GM12878 (cell line): Measurements from ENCODE around the gene ANKRD1. TPM values are rescaled to one million over a fixed set of nuclear protein-coding genes. Genes with fewer than 3 reads are reported as not detected.

Experiments used
- ATAC-seq: fragments of 200-7000 bp; cut with Tn5 transposase; 3 replicates; pipeline ENCODE4 v1.9.1; 2020; ENCODE audit warnings: mild to moderate bottlenecking, moderate library complexity
- BruUV-seq: library from RNA; stranded (reverse); fragments of 400-500 nt; replicated peaks from 2 replicates; lab custom pipeline; 2021; lab: Mats Ljungman, UMichigan
- CTCF ChIA-PET: fragments of 300-600 bp; sonication (Branson Sonifier 250); formaldehyde crosslinking; extraction: SDS; loops from one replicate; lab custom pipeline; 2021; ENCODE audit warnings: inconsistent platforms; lab: Yijun Ruan, JAX
- POLR2A ChIA-PET: fragments of 350-600 bp; formaldehyde crosslinking; extraction: SDS; loops from one replicate; lab custom pipeline; 2021; ENCODE audit warnings: inconsistent platforms; lab: Charles Lee
- RAD21 ChIA-PET: fragments of 300-600 bp; sonication (Branson Sonifier 250); formaldehyde crosslinking; loops from one replicate; lab custom pipeline; 2023; ENCODE audit warnings: antibody characterized with exemption; ENCODE audit not compliant: unreplicated experiment; lab: Charles Lee
- SMC1A ChIA-PET: fragments of 300-600 bp; sonication (Branson Sonifier 250); formaldehyde crosslinking; loops from one replicate; lab custom pipeline; 2023; ENCODE audit not compliant: unreplicated experiment, uncharacterized antibody; lab: Charles Lee
- DNase-seq: peaks from one replicate; pipeline ENCODE4 v3.0.0-alpha.2; 2011; ENCODE audit warnings: low read depth, low spot score
- FAIRE-seq: peaks from 3 replicates; lab custom pipeline; 2011; peaks lifted over from hg19 to GRCh38; lab: Jason Lieb, UNC
- H2AFZ ChIP-seq: 2 replicates; pipeline ENCODE4 v1.6.0; 2011; ENCODE audit warnings: low read depth, low read length, control low read depth; ENCODE audit not compliant: control insufficient read depth
- H3K27ac ChIP-seq: 2 replicates; pipeline ENCODE4 v1.5.1; 2011; ENCODE audit warnings: control low read depth; ENCODE audit not compliant: control insufficient read depth, insufficient read depth
- H3K27me3 ChIP-seq, 2 experiments: replicated peaks in 1 of 2; 2 replicates each; pipeline versions ENCODE4 v1.6.0 to v1.6.1; 2011; ENCODE audit warnings: low read length in 1 of 2; ENCODE audit not compliant: control insufficient read depth in 2 of 2, insufficient read depth in 2 of 2
- H3K36me3 ChIP-seq, 2 experiments: 2 replicates each; pipeline ENCODE4 v1.5.1; 2011; ENCODE audit warnings: low read length in 1 of 2; ENCODE audit not compliant: control insufficient read depth in 2 of 2, insufficient read depth in 2 of 2
- H3K4me1 ChIP-seq: 2 replicates; pipeline ENCODE4 v1.6.1; 2011; ENCODE audit warnings: mild to moderate bottlenecking, low read length, moderate library complexity, mixed read lengths; ENCODE audit not compliant: control insufficient read depth, insufficient read depth
- H3K4me2 ChIP-seq: 2 replicates; pipeline ENCODE4 v1.6.0; 2011; ENCODE audit warnings: control low read depth; ENCODE audit not compliant: control insufficient read depth, insufficient read depth
- H3K4me3 ChIP-seq: fragments of 200-600 bp; sonication (generic); 2 replicates; pipeline ENCODE4 v1.5.1; 2016
- H3K79me2 ChIP-seq: 2 replicates; pipeline ENCODE4 v1.6.0; 2011; ENCODE audit warnings: low read length; ENCODE audit not compliant: control insufficient read depth, insufficient read depth
- H3K9ac ChIP-seq: 2 replicates; pipeline ENCODE4 v1.8.0; 2011; ENCODE audit warnings: low read length, control low read depth, mixed read lengths; ENCODE audit not compliant: control insufficient read depth, insufficient read depth
- H3K9me3 ChIP-seq: replicated peaks from 3 replicates; pipeline ENCODE4 v1.5.1; 2011; ENCODE audit warnings: mild to moderate bottlenecking, low read length; ENCODE audit not compliant: control insufficient read depth, insufficient read depth
- H4K20me1 ChIP-seq: 2 replicates; pipeline ENCODE4 v1.6.0; 2011; ENCODE audit not compliant: control insufficient read depth, insufficient read depth
- CBFB ChIP-seq: IDR thresholded peaks from 2 replicates; pipeline ENCODE4 v1.6.1; 2016; ENCODE audit warnings: antibody characterized with exemption, low read depth
- CHD2 ChIP-seq: IDR thresholded peaks from 2 replicates; pipeline ENCODE4 v1.6.1; 2011; ENCODE audit warnings: low read depth, low read length, improper control_type of control experiment, borderline replicate concordance
- HCFC1 ChIP-seq: fragments of 150-350 bp; IDR thresholded peaks from 2 replicates; pipeline ENCODE4 v1.6.1; 2014; ENCODE audit warnings: low read length
- HDAC6 ChIP-seq: fragments of 200-600 bp; sonication (generic); IDR thresholded peaks from one replicate; pipeline ENCODE4 v1.8.0; 2017; ENCODE audit warnings: antibody characterized with exemption; ENCODE audit not compliant: unreplicated experiment
- IKZF1 ChIP-seq: fragments of 450-650 bp; conservative IDR thresholded peaks from 2 replicates; pipeline ENCODE4 v1.6.1; 2017; ENCODE audit warnings: antibody characterized with exemption, mild to moderate bottlenecking
- IRF4 ChIP-seq: IDR thresholded peaks from 2 replicates; pipeline ENCODE4 v1.6.1; 2011; ENCODE audit warnings: low read depth, low read length
- LARP7 ChIP-seq: fragments of 450-650 bp; IDR thresholded peaks from 2 replicates; pipeline ENCODE4 v1.6.1; 2017; ENCODE audit warnings: mild to moderate bottlenecking
- MTA2 ChIP-seq: fragments of 450-650 bp; IDR thresholded peaks from 2 replicates; pipeline ENCODE4 v1.6.1; 2016; ENCODE audit warnings: low read depth, mild to moderate bottlenecking, moderate library complexity
- MXI1 ChIP-seq: fragments of 150-350 bp; IDR thresholded peaks from 2 replicates; pipeline ENCODE4 v1.6.1; 2011; ENCODE audit warnings: low read depth, mild to moderate bottlenecking, inconsistent platforms, low read length, improper control_type of control experiment
- PML ChIP-seq: IDR thresholded peaks from 2 replicates; pipeline ENCODE4 v1.6.1; 2012; ENCODE audit warnings: low read length, inconsistent platforms
- POLR2AphosphoS5 ChIP-seq: IDR thresholded peaks from 2 replicates; pipeline ENCODE4 v1.6.1; 2011; ENCODE audit warnings: mild to moderate bottlenecking, low read length, inconsistent platforms
- RB1 ChIP-seq: fragments of 450-650 bp; formaldehyde crosslinking; IDR thresholded peaks from 2 replicates; pipeline ENCODE4 v1.6.1; 2017; ENCODE audit warnings: mild to moderate bottlenecking, borderline replicate concordance
- RELB ChIP-seq: fragments of 450-650 bp; IDR thresholded peaks from 2 replicates; pipeline ENCODE4 v1.6.1; 2017; ENCODE audit warnings: low read depth, mild to moderate bottlenecking, moderate library complexity
- TARDBP ChIP-seq: IDR thresholded peaks from 2 replicates; pipeline ENCODE4 v1.6.1; 2016; ENCODE audit warnings: borderline replicate concordance
- TCF3 ChIP-seq: IDR thresholded peaks from 2 replicates; pipeline ENCODE4 v1.6.1; 2012; ENCODE audit warnings: low read depth, mild to moderate bottlenecking, low read length, borderline replicate concordance; ENCODE audit not compliant: insufficient read depth
- ZNF24 ChIP-seq: fragments of 450-650 bp; IDR thresholded peaks from 2 replicates; pipeline ENCODE4 v1.6.1; 2017; ENCODE audit warnings: antibody characterized with exemption, mild to moderate bottlenecking
- ZNF622 ChIP-seq: fragments of 450-650 bp; IDR thresholded peaks from 2 replicates; pipeline ENCODE4 v1.6.1; 2017; ENCODE audit warnings: mild to moderate bottlenecking, inconsistent platforms
- ZNF687 ChIP-seq: fragments of 450-650 bp; IDR thresholded peaks from 2 replicates; pipeline ENCODE4 v1.6.1; 2017; ENCODE audit warnings: mild to moderate bottlenecking, moderate library complexity
- WGBS: methylation state at CpG from one replicate; pipeline ENCODE4 v1.1.6; 2016; ENCODE audit warnings: low lambda C conversion rate; ENCODE audit not compliant: insufficient replicate concordance, insufficient coverage; ENCODE audit errors: missing lambda C conversion rate; 5-methylcytosine and 5-hydroxymethylcytosine counted together
- in situ Hi-C: fragments of 300-500 bp; cut with MboI; formaldehyde crosslinking; loops from 9 replicates; pipeline ENCODE4 v1.14.3; 2018; ENCODE audit warnings: mixed read lengths
- intact Hi-C: fragments of 100-400 bp; cut with micrococcal nuclease; formaldehyde crosslinking; loops from one replicate; pipeline ENCODE4 v1.14.2; 2022; ENCODE audit not compliant: unreplicated experiment
- polyA plus RNA-seq, 11 experiments: library from polyadenylated mRNA; depleted of rRNA in 4 of 11; unstranded in 6 of 11; stranded (reverse) in 5 of 11; fragments of >200 nt; fragmentation: Nextera tagmentation in 4 of 11; fragmentation: Illumina TruSeq in 1 of 11; extraction: Ambion mirVana in 4 of 11; extraction: Trizol in 1 of 11; gene quantifications; 1 replicate in 1 of 11; 2 replicates in 10 of 11; pipeline versions ENCODE4 v1.2.1 to v1.2.3, GENCODE V29; 2011 to 2016; ENCODE audit warnings: inconsistent platforms in 2 of 11, missing spikeins in 2 of 11, low read depth in 1 of 11
- total RNA-seq, 4 experiments: library from RNA; depleted of rRNA in 3 of 4; stranded (reverse); fragments of >200 nt in 3 of 4; fragmentation: Illumina TruSeq in 1 of 4; extraction: Trizol in 1 of 4; gene quantifications; 2 replicates each; pipeline versions ENCODE4 v1.2.1 to v1.2.3, GENCODE V29; 2013 to 2021

Gene ANKRD1
- total and polyA plus RNA-seq, 10 of the 15 experiments (the other 5 are each of a cell fraction or from before 2014, with no cell fraction given): not detected

- peak; percentile 99 for ATAC-seq
- in situ Hi-C loops: no loop called here
- TF ChIP-seq LARP7 (0 out of 2 replicates have a peak, but pooled peaks have one; percentile 35), ZNF687 (peak; percentile 44; the same call in 1 of the 2 replicates), HDAC6 (no peak), IKZF1 (peak; percentile 92), CBFB (0 out of 2 replicates have a peak, but pooled peaks have one; percentile 42), CHD2 (no peak), ZNF24 (no peak), PML (peak; percentile 36; the same call in 1 of the 2 replicates), HCFC1 (peak; percentile 95), POLR2AphosphoS5 (peak; percentile 69; the same call in 1 of the 2 replicates), IRF4 (no peak), MXI1 (peak; percentile 81), RELB (peak; percentile 80), TCF3 (no peak), ZNF622 (no peak), MTA2 (no peak), TARDBP (peak; percentile 58; the same call in 1 of the 2 replicates), RB1 (peak; percentile 81; the same call in 1 of the 2 replicates)
Measured at GRCh38 chr10:90871766-90872647, 48.9 kb downstream of the ANKRD1 start, which contains the start of gene RPP30. RPP30 (plus strand) TSS chr10:90871974; CDS start chr10:90871987, 13 bp downstream.

More at GRCh38 chr10:90871766-90872647, 48.9 kb downstream of the ANKRD1 start, which contains the start of gene RPP30:
- Histone ChIP-seq H3K4me2 (peak within 1 kb of the TSS; percentile 92), H3K27ac (peak within 1 kb of the TSS; percentile 66), H4K20me1 (no peaks in the 10 kb centered on the region), H3K79me2 (peaks cover 22% of the 10 kb centered on the region), H3K27me3 (no peaks in the 10 kb centered on the region; a peak in 1 of 4 replicates), H3K9me3 (no peaks in the 10 kb centered on the region; the same call in 1 of the 3 replicates), H3K9ac (peak within 1 kb of the TSS; percentile 78), H3K4me1 (0 out of 2 replicates have a peak, but pooled peaks cover 3% of the 10 kb centered on the region), H3K36me3 (peaks cover 0 to 9% of the 10 kb centered on the region in 2 experiments; a peak in 3 of 4 replicates), H2AFZ (peak within 1 kb of the TSS; percentile 94), H3K4me3 (peak within 1 kb of the TSS; percentile 87)
- intact Hi-C loops: loop anchor here (2.0 kb wide), 1 partner anchor 121 kb away; no protein-coding TSS in a partner anchor
- DNase-seq (peak; percentile 46), FAIRE-seq (peak; percentile 76)
- POLR2A ChIA-PET: interaction anchor here (0.9 kb wide), 1 partner anchor 1052 kb away, joined by 3 read pairs; the partner anchor contains the start of gene BTAF1
- no TSS peak for BruUV-seq
- SMC1A ChIA-PET: interaction anchor here (0.6 to 1.7 kb wide), 9 partner anchors 8 to 427 kb away, joined by 3 to 6 read pairs (median 4); no protein-coding TSS in a partner anchor
- WGBS: under 1% methylated on average over 42 of the region's 43 CpGs
- CTCF ChIA-PET: interaction anchor here (0.6 to 3.5 kb wide), 21 partner anchors 8 to 1056 kb away, joined by 3 to 20 read pairs (median 4); partner anchors contain the start of gene HTR7
- RAD21 ChIA-PET: interaction anchor here (0.8 to 1.4 kb wide), 5 partner anchors 40 to 1171 kb away, joined by 3 to 5 read pairs (median 3); partner anchors contain the start of gene KIF20B
